Small intestine (tissue), 7 donors: ENCODE results near the gene TMEM209. TPM values are rescaled to one million over a fixed set of nuclear protein-coding genes. Genes with fewer than 3 reads are reported as not detected.
"Not testable (repeated sequence)": the region's sequence is repeated elsewhere in the genome, so short reads cannot be mapped to it uniquely, and the experiment has no call there.

Source experiments
- DNase-seq, 2 donors: peaks; one replicate each; pipeline versions ENCODE4 v3.0.0 to v3.0.0-alpha.2; 2013
- FAIRE-seq: peaks from 2 replicates; lab custom pipeline; 2012; peaks lifted over from hg19 to GRCh38; lab: Jason Lieb, UNC
- H3K27ac ChIP-seq, 3 donors: one replicate each; pipeline ENCODE4 v1.5.1; 2013; ENCODE audit warnings: low read length in 2 of 3, mild to moderate bottlenecking in 2 of 3, control low read depth in 1 of 3, inconsistent platforms in 1 of 3, low read depth in 1 of 3, moderate library complexity in 1 of 3
- H3K27me3 ChIP-seq, 3 donors: one replicate each; pipeline ENCODE4 v1.6.1; 2013; ENCODE audit warnings: low read length in 3 of 3, inconsistent platforms in 1 of 3; ENCODE audit not compliant: control insufficient read depth in 3 of 3, insufficient read depth in 3 of 3
- H3K36me3 ChIP-seq, 3 donors: one replicate each; pipeline ENCODE4 v1.6.1; 2013; ENCODE audit warnings: low read length in 3 of 3, inconsistent platforms in 1 of 3, low read depth in 1 of 3, mild to moderate bottlenecking in 1 of 3, moderate library complexity in 1 of 3; ENCODE audit not compliant: control insufficient read depth in 3 of 3, insufficient read depth in 2 of 3
- H3K4me1 ChIP-seq, 3 donors: one replicate each; pipeline ENCODE4 v1.6.1; 2013; ENCODE audit warnings: low read length in 2 of 3, inconsistent platforms in 1 of 3, low read depth in 1 of 3, mild to moderate bottlenecking in 1 of 3, moderate library complexity in 1 of 3; ENCODE audit not compliant: control insufficient read depth in 3 of 3, insufficient read depth in 2 of 3
- H3K4me3 ChIP-seq, 3 donors: one replicate each; pipeline ENCODE4 v1.5.1; 2013; ENCODE audit warnings: low read length in 3 of 3, control low read depth in 1 of 3, inconsistent platforms in 1 of 3, low read depth in 1 of 3, mild to moderate bottlenecking in 1 of 3, moderate library complexity in 1 of 3
- H3K9me3 ChIP-seq, 2 donors: one replicate each; pipeline ENCODE4 v1.6.1; 2013; ENCODE audit warnings: low read depth in 1 of 2, low read length in 1 of 2; ENCODE audit not compliant: control insufficient read depth in 2 of 2, insufficient read depth in 1 of 2
- WGBS, 3 donors: extraction: QIAGEN DNeasy Blood & Tissue Kit; methylation state at CpG; one replicate each; pipeline ENCODE4 v1.1.7; 2013; 5-methylcytosine and 5-hydroxymethylcytosine counted together
- polyA plus RNA-seq, 4 donors: library from polyadenylated mRNA; stranded (reverse) in 3 of 4; unstranded in 1 of 4; fragments of 200-250 nt in 3 of 4; fragments of 120-200 nt in 1 of 4; gene quantifications; one replicate each; pipeline versions ENCODE4 v1.2.1 to v1.2.3, GENCODE V29; 2013
- donor health status: healthy with polysubstance abuse.
- donor health status: control.
- donor health status: control.
- donor health status: Bipolar disorder and iron deficiency.
- donor health status: healthy.

The TMEM209 gene
- polyA plus RNA-seq, 4 donors = 4.3 to 15.5 (median 9.0) TPM

DNA sequence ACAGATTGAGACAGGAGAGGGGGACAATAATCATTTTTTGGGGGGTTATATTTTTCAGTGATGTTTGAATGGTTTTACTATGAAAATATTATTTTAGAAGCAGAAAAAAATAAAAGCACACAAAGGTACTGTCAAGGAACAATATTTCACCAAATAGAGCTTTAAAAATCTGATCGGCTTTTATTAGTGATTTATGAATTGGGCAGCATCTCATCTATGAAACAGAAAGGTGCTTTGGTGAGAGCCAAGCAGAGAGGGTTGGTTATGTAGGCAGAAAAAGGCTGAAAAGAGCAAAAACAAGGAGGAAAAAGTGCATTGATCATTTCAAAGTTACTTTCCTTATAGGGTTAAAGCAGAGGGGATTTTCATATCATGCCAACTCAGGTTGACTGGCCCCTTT lies 35.0 kb upstream of the TMEM209 start:
- Histone ChIP-seq H3K27ac (no peak overlapping the region), H3K27me3 (no peaks in the 10 kb centered on the region), H3K4me1 (no peaks in the 10 kb centered on the region), H3K4me3 (no peak overlapping the region), H3K36me3 (no peaks in the 10 kb centered on the region), H3K9me3 (peaks cover 0 to under 1% of the 10 kb centered on the region in 2 donors)
- WGBS, 3 donors = 91 to 94% (median 94%) methylated on average over 1 of the region's 1 CpG
- FAIRE-seq (no peak), DNase-seq (no peak)

- not testable (repeated sequence) for H3K4me1 ChIP-seq, FAIRE-seq, H3K27me3 ChIP-seq, DNase-seq, H3K36me3 ChIP-seq, H3K27ac ChIP-seq, H3K9me3 ChIP-seq, H3K4me3 ChIP-seq
- 80 to 92% (median 91%) methylated on average over 4 of the region's 4 CpGs for WGBS, 3 donors
Observed at GRCh38 chr7:130236361-130236760, 31.2 kb upstream of the TMEM209 start.

- H3K4me3 ChIP-seq = no peak overlapping the region
- H3K4me1 ChIP-seq = peaks cover 0 to 2% (median 2%) of the 10 kb centered on the region in 3 donors
- FAIRE-seq (no peak), DNase-seq (peak; percentile 37 to 38)
- 62 to 64% (median 63%) methylated on average over 2 of the region's 2 CpGs for WGBS, 3 donors
- no peaks in the 10 kb centered on the region for H3K27me3 ChIP-seq
- H3K36me3 ChIP-seq = no peaks in the 10 kb centered on the region
- H3K27ac ChIP-seq = no peak overlapping the region
- peaks cover 0 to 9% of the 10 kb centered on the region in 2 donors for H3K9me3 ChIP-seq
Observed at GRCh38 chr7:130234078-130234477, 28.9 kb upstream of the TMEM209 start.

GRCh38 chr7:130232209-130232608 lies 27.0 kb upstream of the TMEM209 start:
- 90 to 92% (median 90%) methylated on average over 2 of the region's 2 CpGs for WGBS, 3 donors
- DNase-seq = no peak
- no peak for FAIRE-seq
- Histone ChIP-seq H3K27me3 (no peaks in the 10 kb centered on the region), H3K27ac (no peak overlapping the region), H3K4me1 (peaks cover 0 to 2% (median 2%) of the 10 kb centered on the region in 3 donors), H3K36me3 (no peaks in the 10 kb centered on the region), H3K9me3 (peaks cover 0 to 9% of the 10 kb centered on the region in 2 donors), H3K4me3 (no peak overlapping the region)

- H3K4me1 ChIP-seq = peaks cover 0 to 2% (median 2%) of the 10 kb centered on the region in 3 donors
- 74 to 80% (median 79%) methylated on average over 6 of the region's 6 CpGs for WGBS, 3 donors
- FAIRE-seq = no peak
Observed at GRCh38 chr7:130231792-130232191, 26.6 kb upstream of the TMEM209 start.

DNA sequence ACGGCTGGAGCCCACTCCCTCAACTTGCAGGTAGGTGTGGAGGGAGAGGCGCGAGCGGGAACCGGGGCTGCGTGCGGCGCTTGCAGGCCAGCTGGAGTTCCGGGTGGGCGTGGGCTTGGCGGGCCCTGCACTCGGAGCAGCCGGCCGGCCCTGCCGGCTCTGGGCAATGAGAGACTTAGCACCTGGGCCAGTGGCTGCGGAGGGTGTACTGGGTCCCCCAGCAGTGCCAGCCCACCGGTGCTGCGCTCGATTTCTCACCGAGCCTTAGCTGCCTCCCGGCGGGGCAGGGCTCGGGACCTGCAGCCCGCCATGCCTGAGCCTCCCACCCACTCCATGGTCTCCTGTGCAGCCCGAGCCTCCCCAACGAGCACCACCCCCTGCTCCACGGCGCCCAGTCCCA lies 24.8 kb upstream of the TMEM209 start:
- H3K27me3 ChIP-seq, H3K4me3 ChIP-seq, H3K36me3 ChIP-seq, FAIRE-seq, DNase-seq, H3K27ac ChIP-seq, H3K4me1 ChIP-seq: not testable (repeated sequence)
- 86 to 91% (median 91%) methylated on average over 8 to 28 of the region's 28 CpGs for WGBS, 3 donors
- H3K9me3 ChIP-seq = peaks cover 0 to 12% of the 10 kb centered on the region in 2 donors

More at GRCh38 chr7:130231792-130232191, 26.6 kb upstream of the TMEM209 start:
- no peaks in the 10 kb centered on the region for H3K36me3 ChIP-seq
- peaks cover 0 to 9% of the 10 kb centered on the region in 2 donors for H3K9me3 ChIP-seq
- no peak for DNase-seq
- H3K4me3 ChIP-seq = no peak overlapping the region
- no peak overlapping the region for H3K27ac ChIP-seq
- H3K27me3 ChIP-seq = no peaks in the 10 kb centered on the region

- 71 to 80% (median 73%) methylated on average over 7 of the region's 7 CpGs for WGBS, 3 donors
- Histone ChIP-seq H3K27ac (no peak overlapping the region), H3K27me3 (no peaks in the 10 kb centered on the region), H3K9me3 (peaks cover 0 to 12% of the 10 kb centered on the region in 2 donors), H3K36me3 (no peaks in the 10 kb centered on the region), H3K4me3 (no peak overlapping the region), H3K4me1 (peaks cover 0 to 2% (median 0%) of the 10 kb centered on the region in 3 donors)
- FAIRE-seq = no peak
- no peak for DNase-seq
Observed at GRCh38 chr7:130228840-130229502, 23.8 kb upstream of the TMEM209 start.

GRCh38 chr7:130227883-130228575 lies 22.8 kb upstream of the TMEM209 start:
- peak overlapping the region in 1 of 3 donors; percentile 3 for H3K27ac ChIP-seq
- H3K4me1 ChIP-seq = no peaks in the 10 kb centered on the region
- no peaks in the 10 kb centered on the region for H3K27me3 ChIP-seq
- DNase-seq (no peak), FAIRE-seq (no peak)
- 29 to 38% (median 31%) methylated on average over 1 of the region's 1 CpG for WGBS, 3 donors
- H3K9me3 ChIP-seq = peaks cover 0 to 12% of the 10 kb centered on the region in 2 donors
- no peak overlapping the region for H3K4me3 ChIP-seq
- no peaks in the 10 kb centered on the region for H3K36me3 ChIP-seq
